B cell (primary cell): Measurements from ENCODE around the gene BTRC. TPM values are rescaled to one million over a fixed set of nuclear protein-coding genes. Genes with fewer than 3 reads are reported as not detected.

Experiments
- ATAC-seq: fragments of 200-7000 bp; cut with Tn5 transposase; one replicate; pipeline ENCODE4 v1.10.0; 2021; ENCODE audit warnings: low read depth, mild to moderate bottlenecking, moderate number of reproducible peaks, moderate library complexity
- CTCF ChIA-PET: fragments of 350-600 bp; sonication (Branson Sonifier 250); formaldehyde crosslinking; loops from one replicate; lab custom pipeline; 2021; ENCODE audit warnings: antibody characterized with exemption, inconsistent platforms; lab: Charles Lee
- POLR2A ChIA-PET: fragments of 350-600 bp; sonication (Branson Sonifier 250); formaldehyde crosslinking; loops from one replicate; lab custom pipeline; 2021; ENCODE audit warnings: antibody characterized with exemption; lab: Charles Lee
- DNase-seq: peaks from one replicate; pipeline ENCODE4 v3.0.0; 2013
- H2AFZ ChIP-seq: 2 replicates; pipeline ENCODE4 v1.6.1; 2012; ENCODE audit warnings: mild to moderate bottlenecking, low read depth, low read length; ENCODE audit not compliant: insufficient read depth, poor library complexity, severe bottlenecking
- H3K27ac ChIP-seq, 2 donors: 1 replicate in 1 of 2; 2 replicates in 1 of 2; pipeline ENCODE4 v1.5.1; 2012 to 2013; ENCODE audit warnings: low read length in 2 of 2, mild to moderate bottlenecking in 2 of 2, moderate library complexity in 1 of 2
- H3K27me3 ChIP-seq, 4 experiments: fragments of 200-600 bp in 1 of 4; sonication (generic) in 1 of 4; replicated peaks in 1 of 4; 1 replicate in 2 of 4; 2 replicates in 2 of 4; pipeline versions ENCODE4 v1.6.1 to v1.7.0; 2013 to 2016; ENCODE audit warnings: low read length in 3 of 4, mild to moderate bottlenecking in 2 of 4, mixed read lengths in 1 of 4, moderate library complexity in 1 of 4; ENCODE audit not compliant: insufficient read depth in 4 of 4, control insufficient read depth in 3 of 4; ENCODE audit errors: control extremely low read depth in 1 of 4
- H3K36me3 ChIP-seq, 2 experiments: replicated peaks in 1 of 2; 1 replicate in 1 of 2; 2 replicates in 1 of 2; pipeline versions ENCODE4 v1.6.1 to v1.7.1; 2013; ENCODE audit warnings: low read length in 1 of 2; ENCODE audit not compliant: insufficient read depth in 2 of 2, control insufficient read depth in 1 of 2; ENCODE audit errors: control extremely low read depth in 1 of 2, extremely low read depth in 1 of 2
- H3K4me1 ChIP-seq, 2 donors: fragments of 200-600 bp in 1 of 2; sonication (generic) in 1 of 2; 1 replicate in 1 of 2; 2 replicates in 1 of 2; pipeline versions ENCODE4 v1.5.1 to v1.6.1; 2013 to 2017; ENCODE audit warnings: low read length in 2 of 2; ENCODE audit not compliant: control insufficient read depth in 2 of 2, insufficient read depth in 2 of 2
- H3K4me2 ChIP-seq: replicated peaks from 2 replicates; pipeline ENCODE3; 2012; ENCODE audit warnings: mild to moderate bottlenecking, low read depth, low read length; ENCODE audit not compliant: poor library complexity, severe bottlenecking
- H3K4me3 ChIP-seq, 5 experiments: fragments of 200-600 bp in 1 of 5; sonication (generic) in 1 of 5; 1 replicate in 3 of 5; 2 replicates in 2 of 5; pipeline versions ENCODE4 v1.5.1 to v1.7.0; 2011 to 2016; ENCODE audit warnings: low read length in 4 of 5, mild to moderate bottlenecking in 4 of 5, low read depth in 2 of 5, control low read depth in 1 of 5, moderate library complexity in 1 of 5; ENCODE audit not compliant: insufficient read depth in 1 of 5; ENCODE audit errors: control extremely low read depth in 1 of 5, extremely low read depth in 1 of 5
- H3K79me2 ChIP-seq: fragments of 200-600 bp; sonication (generic); one replicate; pipeline ENCODE4 v1.6.0; 2016; ENCODE audit warnings: low read length; ENCODE audit not compliant: control insufficient read depth, insufficient read depth
- H3K9ac ChIP-seq: fragments of 200-600 bp; sonication (generic); 2 replicates; pipeline ENCODE4 v1.6.1; 2017; ENCODE audit warnings: mild to moderate bottlenecking, low read length, moderate library complexity
- H3K9me3 ChIP-seq, 3 donors: one replicate each; pipeline versions ENCODE4 v1.6.1 to v1.7.1; 2013; ENCODE audit warnings: low read length in 2 of 3; ENCODE audit not compliant: control insufficient read depth in 2 of 3, insufficient read depth in 1 of 3; ENCODE audit errors: control extremely low read depth in 1 of 3
- H4K20me1 ChIP-seq: 2 replicates; pipeline ENCODE4 v1.6.0; 2012; ENCODE audit warnings: mild to moderate bottlenecking, low read length; ENCODE audit not compliant: insufficient read depth, control insufficient read depth, poor library complexity, severe bottlenecking
- H3K27ac Mint-ChIP-seq: one replicate; pipeline ENCODE4 v1.8.0; 2021; ENCODE audit warnings: mixed read lengths
- H3K27me3 Mint-ChIP-seq: one replicate; pipeline ENCODE4 v1.8.0; 2021; ENCODE audit warnings: mixed read lengths
- H3K4me1 Mint-ChIP-seq: one replicate; pipeline ENCODE4 v1.8.0; 2021; ENCODE audit warnings: mixed read lengths
- H3K4me3 Mint-ChIP-seq: one replicate; pipeline ENCODE4 v1.8.0; 2021; ENCODE audit warnings: mixed read lengths
- H3K9me3 Mint-ChIP-seq: one replicate; pipeline ENCODE4 v1.8.0; 2022; ENCODE audit warnings: mixed read lengths; ENCODE audit not compliant: insufficient read depth
- EZH2 ChIP-seq: IDR thresholded peaks from 2 replicates; pipeline ENCODE4 v1.6.1; 2012; ENCODE audit warnings: borderline replicate concordance, low read depth, mild to moderate bottlenecking, moderate library complexity, low read length; ENCODE audit not compliant: insufficient read depth, poor library complexity, severe bottlenecking
- WGBS: methylation state at CpG from one replicate; pipeline ENCODE4 v1.1.5; 2013; ENCODE audit warnings: missing lambda C conversion rate; ENCODE audit not compliant: insufficient coverage; 5-methylcytosine and 5-hydroxymethylcytosine counted together
- intact Hi-C: fragments of 100-400 bp; cut with micrococcal nuclease; formaldehyde crosslinking; loops from one replicate; pipeline ENCODE4 v1.10.0; 2022
- polyA plus RNA-seq: library from polyadenylated mRNA; depleted of rRNA; stranded (reverse); fragments of >200 nt; gene quantifications from 2 replicates; pipeline ENCODE4 v1.2.3, GENCODE V29; 2012
- total RNA-seq, 2 donors: library from RNA; stranded (reverse); fragments of 120-200 nt in 1 of 2; gene quantifications; 1 replicate in 1 of 2; 2 replicates in 1 of 2; pipeline versions ENCODE4 v1.2.3 to v1.2.4, GENCODE V29; 2013 to 2022
- TF ChIP-seq, protein P1 (sequence below): fragments of 200-600 bp; IDR thresholded peaks from one replicate; pipeline ENCODE4 v1.8.0; 2022; ENCODE audit warnings: antibody characterized with exemption, mild to moderate bottlenecking

Gene BTRC
- total and polyA plus RNA-seq, 2 donors (not counting 1 experiment from before 2014, with no cell fraction given): 4.3 to 21.9 TPM

DNA sequence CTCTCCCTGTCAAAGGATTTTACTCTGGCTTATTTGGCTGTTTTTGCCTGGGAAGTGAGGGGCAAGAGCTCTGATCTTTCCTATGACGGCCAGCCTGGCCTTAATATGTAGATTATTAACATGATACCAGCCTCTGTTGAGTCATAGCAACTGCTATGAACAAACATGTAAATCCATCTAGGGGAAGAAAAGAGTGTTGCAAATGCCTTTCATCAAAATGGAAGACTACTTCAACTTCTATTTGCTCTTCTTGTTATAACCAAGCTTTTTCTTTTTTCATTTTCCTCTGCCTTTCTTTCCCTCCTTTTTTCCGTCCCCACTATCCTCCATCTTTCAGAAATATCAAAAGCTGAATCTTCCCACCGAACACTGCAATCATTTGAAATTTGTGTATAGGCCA lies 46.6 kb downstream of the BTRC start:
- H3K4me3 Mint-ChIP-seq: no peak overlapping the region
- H3K27me3 Mint-ChIP-seq: no peaks in the 10 kb centered on the region
- no peaks in the 10 kb centered on the region for H3K9me3 ChIP-seq
- H3K4me1 Mint-ChIP-seq: peaks cover 21% of the 10 kb centered on the region
- H2AFZ ChIP-seq: no peak overlapping the region
- H3K36me3 ChIP-seq: no peaks in the 10 kb centered on the region
- H3K27ac ChIP-seq: no peak overlapping the region
- ChIA-PET CTCF (interaction anchor here (0.8 kb wide), 1 partner anchor 239 kb away, joined by 3 read pairs; no protein-coding TSS in a partner anchor), POLR2A (no interaction called here)
- no peak for DNase-seq
- WGBS: 100% methylated on average over 1 of the region's 3 CpGs
- H3K27me3 ChIP-seq: no peaks in the 10 kb centered on the region
- no peak overlapping the region for H3K4me2 ChIP-seq
- H3K9me3 Mint-ChIP-seq: no peaks in the 10 kb centered on the region
- H4K20me1 ChIP-seq: peaks cover 40% of the 10 kb centered on the region
- intact Hi-C loops: no loop called here
- H3K4me1 ChIP-seq: peaks cover 0 to 2% of the 10 kb centered on the region in 2 donors
- H3K79me2 ChIP-seq: peaks cover 39% of the 10 kb centered on the region
- H3K9ac ChIP-seq: no peak overlapping the region
- no peak for TF ChIP-seq EZH2
- TF ChIP-seq, protein P1, sequence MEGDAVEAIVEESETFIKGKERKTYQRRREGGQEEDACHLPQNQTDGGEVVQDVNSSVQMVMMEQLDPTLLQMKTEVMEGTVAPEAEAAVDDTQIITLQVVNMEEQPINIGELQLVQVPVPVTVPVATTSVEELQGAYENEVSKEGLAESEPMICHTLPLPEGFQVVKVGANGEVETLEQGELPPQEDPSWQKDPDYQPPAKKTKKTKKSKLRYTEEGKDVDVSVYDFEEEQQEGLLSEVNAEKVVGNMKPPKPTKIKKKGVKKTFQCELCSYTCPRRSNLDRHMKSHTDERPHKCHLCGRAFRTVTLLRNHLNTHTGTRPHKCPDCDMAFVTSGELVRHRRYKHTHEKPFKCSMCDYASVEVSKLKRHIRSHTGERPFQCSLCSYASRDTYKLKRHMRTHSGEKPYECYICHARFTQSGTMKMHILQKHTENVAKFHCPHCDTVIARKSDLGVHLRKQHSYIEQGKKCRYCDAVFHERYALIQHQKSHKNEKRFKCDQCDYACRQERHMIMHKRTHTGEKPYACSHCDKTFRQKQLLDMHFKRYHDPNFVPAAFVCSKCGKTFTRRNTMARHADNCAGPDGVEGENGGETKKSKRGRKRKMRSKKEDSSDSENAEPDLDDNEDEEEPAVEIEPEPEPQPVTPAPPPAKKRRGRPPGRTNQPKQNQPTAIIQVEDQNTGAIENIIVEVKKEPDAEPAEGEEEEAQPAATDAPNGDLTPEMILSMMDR: no peak
- ATAC-seq: no peak
- H3K27ac Mint-ChIP-seq: no peak overlapping the region
- no peak overlapping the region for H3K4me3 ChIP-seq

GRCh38 chr10:101402711-101403110 lies 48.7 kb downstream of the BTRC start:
- intact Hi-C loops: no loop called here
- POLR2A ChIA-PET: no interaction called here
- no peaks in the 10 kb centered on the region for H3K27me3 Mint-ChIP-seq

More at GRCh38 chr10:101402711-101403110, 48.7 kb downstream of the BTRC start:
- H2AFZ ChIP-seq: no peak overlapping the region
- Mint-ChIP-seq H3K9me3 (no peaks in the 10 kb centered on the region), H3K4me1 (peaks cover 16% of the 10 kb centered on the region), H3K27ac (no peak overlapping the region), H3K4me3 (no peak overlapping the region)
- peaks cover 42% of the 10 kb centered on the region for H3K79me2 ChIP-seq
- H3K36me3 ChIP-seq: no peaks in the 10 kb centered on the region
- H3K27ac ChIP-seq: no peak overlapping the region
- H3K27me3 ChIP-seq: no peaks in the 10 kb centered on the region
- DNase-seq (no peak), ATAC-seq (no peak)
- TF ChIP-seq EZH2: no peak
- TF ChIP-seq, protein P1: no peak
- H3K4me3 ChIP-seq: no peak overlapping the region
- peaks cover 39% of the 10 kb centered on the region for H4K20me1 ChIP-seq
- H3K4me2 ChIP-seq: no peak overlapping the region
- no peaks in the 10 kb centered on the region for H3K4me1 ChIP-seq
- H3K9me3 ChIP-seq: no peaks in the 10 kb centered on the region
- CTCF ChIA-PET: no interaction called here
- no peak overlapping the region for H3K9ac ChIP-seq
